IPS DF 4.7 (cell line): Measurements from ENCODE around the gene DNAH2.
"Not testable (repeated sequence)": the region's sequence is repeated elsewhere in the genome, so short reads cannot be mapped to it uniquely, and the experiment has no call there.

Experiments used
- DNase-seq: peaks from one replicate; pipeline ENCODE4 v3.0.0-alpha.2; 2013; ENCODE audit warnings: low spot score; ENCODE audit errors: extremely low read depth

Gene DNAH2

GRCh38 chr17:7775051-7775450 is 57.5 kb downstream of the DNAH2 start:
- DNase-seq: no peak

DNA sequence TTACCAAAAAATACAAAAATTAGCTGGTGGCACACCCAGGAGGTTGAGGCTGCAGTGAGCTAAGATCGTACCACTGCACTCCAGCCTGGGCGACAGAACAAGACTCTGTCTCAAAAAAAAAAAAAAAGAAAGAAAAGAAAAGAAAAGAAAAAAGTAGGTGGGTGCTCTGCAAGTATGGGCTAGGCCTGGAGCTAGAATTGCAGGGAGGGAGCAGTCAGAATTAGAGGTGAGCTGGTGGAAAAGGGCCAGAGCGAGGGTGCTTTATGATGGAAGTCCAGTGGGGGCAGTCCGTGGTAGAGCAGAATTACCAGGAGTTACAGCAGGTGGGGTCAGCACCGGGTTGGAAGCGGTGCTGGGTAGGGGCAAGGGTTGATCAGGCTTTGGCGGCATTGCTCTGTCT is 59.5 kb downstream of the DNAH2 start:
- no peak for DNase-seq

DNA sequence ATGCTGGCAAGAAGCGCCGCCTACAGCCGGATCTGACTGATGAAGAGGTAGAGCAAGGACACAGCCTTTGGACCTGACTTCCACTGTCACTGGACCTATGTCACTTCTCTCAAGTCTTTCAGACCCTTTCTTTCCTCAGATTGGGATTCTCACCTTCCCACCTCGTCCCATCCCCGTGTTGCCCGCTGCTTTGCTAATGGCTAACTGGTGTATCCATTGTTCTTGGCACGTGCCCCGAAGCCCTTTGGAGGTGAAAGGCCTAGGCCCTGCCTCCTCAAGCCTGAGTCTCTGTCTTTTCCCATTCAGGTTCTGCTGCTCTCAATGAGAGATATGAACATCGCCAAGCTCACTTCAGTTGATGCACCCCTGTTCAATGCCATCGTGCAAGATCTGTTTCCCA is 63.2 kb downstream of the DNAH2 start:
- no peak for DNase-seq

DNA sequence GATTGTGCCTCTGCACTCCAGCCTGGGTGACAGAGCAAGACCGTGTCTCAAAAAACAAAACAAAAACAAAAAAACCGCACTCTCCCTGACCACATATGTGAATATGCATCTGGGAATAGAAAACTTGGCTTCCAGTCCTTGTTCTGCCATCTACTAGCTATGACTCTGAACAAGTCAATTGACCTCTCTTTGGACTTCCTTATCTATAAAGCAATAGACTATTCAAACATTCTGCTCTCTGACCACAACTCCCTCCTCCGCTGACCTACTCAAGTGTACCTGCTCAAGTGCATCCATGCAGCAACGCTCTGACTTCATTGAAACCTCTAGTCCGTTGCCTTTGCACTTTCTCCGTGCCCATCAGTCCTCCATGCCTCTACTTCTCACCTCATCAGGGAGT is 63.9 kb downstream of the DNAH2 start:
- DNase-seq: no peak

DNA sequence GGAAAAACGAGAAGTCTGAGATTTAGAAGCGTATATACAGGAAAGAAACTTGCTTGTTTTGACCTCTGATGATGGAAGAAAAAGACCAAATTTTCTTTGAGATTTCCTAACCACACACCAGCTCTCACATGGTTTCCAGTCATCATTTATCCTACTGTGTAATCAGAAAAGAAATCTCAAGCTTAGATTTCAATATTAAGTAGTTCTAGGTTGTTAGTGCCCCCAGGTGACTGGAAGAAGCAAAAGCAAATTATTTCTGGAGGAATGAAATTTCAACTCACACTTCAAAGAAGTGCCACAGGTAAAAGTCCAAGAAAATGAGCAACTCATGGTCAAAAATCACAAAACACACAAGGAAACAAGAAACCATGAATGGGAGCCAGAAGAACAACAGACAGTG is 64.7 kb downstream of the DNAH2 start:
- no peak for DNase-seq

DNA sequence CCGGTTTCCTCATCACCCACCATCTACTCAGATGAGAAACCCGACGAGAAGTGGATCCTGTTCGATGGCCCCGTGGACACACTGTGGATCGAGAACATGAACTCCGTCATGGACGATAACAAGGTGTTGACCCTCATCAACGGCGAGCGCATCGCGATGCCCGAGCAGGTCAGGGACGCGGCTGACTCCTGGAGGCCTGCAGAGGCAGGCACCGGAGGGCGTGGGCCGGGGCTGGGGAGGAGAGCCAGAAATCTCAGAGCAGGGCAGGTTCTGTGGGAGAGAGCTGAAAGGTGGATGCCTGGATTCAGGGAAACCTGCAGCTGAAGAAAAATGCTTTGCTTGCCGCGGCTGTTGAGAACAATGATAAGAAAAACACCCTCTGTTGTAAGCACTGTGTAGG is 69.3 kb downstream of the DNAH2 start:
- DNase-seq: no peak

DNA sequence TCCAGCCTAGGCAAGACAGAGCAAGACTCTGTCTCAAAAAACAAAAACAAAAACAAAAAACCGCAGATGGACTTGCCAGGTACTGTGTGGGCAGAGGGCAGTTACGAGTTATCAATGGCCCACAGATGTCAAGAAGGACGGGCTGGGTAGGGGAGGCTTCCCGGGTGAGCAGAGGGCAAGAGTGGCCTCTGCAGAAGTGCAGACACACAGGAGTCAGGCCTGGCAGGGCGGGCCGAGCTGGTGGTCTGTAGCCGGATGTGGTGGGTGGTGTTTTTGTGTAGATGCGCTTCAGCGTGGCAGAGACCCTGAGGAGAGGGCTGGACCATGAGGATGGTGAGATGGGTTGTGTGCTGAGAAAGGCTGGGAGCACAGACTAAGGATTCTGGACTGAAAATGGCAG is 71.6 kb downstream of the DNAH2 start:
- no peak for DNase-seq

- no peak for DNase-seq
These were observed 72.6 kb downstream of the DNAH2 start for GRCh38 chr17:7790150-7790549.

DNA sequence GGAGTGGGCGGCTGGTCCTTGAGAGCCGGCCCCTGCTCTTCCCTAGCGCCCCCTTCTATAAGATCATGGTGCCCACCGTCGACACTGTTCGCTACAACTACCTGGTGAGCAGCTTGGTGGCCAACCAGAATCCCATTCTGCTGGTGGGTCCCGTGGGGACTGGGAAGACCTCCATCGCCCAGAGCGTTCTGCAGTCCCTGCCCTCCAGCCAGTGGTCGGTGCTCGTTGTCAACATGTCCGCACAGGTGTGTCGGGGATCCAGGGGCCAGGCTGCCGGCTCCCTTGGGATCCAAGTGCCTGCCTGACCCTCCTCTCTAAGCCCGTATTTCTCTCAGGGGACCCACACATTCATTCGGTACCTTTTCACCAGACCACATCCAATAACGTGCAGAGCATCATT is 75.1 kb downstream of the DNAH2 start:
- DNase-seq: no peak

GRCh38 chr17:7794075-7794663 is 76.6 kb downstream of the DNAH2 start:
- no peak for DNase-seq

DNA sequence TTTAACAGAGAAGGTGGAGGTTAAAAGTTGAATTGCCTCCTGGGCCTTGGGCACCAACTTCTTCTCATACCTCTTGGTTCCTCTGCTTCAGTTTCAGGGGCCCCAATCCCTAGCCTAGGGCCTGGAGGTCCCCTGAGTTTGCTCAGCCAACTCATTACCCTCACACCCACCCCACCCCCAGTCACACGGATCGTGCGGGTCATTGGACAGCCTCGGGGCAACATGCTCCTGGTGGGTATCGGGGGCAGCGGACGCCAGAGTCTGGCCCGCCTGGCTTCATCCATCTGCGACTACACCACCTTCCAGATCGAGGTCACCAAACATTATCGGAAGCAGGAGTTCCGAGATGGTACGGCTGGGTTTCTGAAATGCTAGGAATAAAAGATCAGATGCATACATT is 80.4 kb downstream of the DNAH2 start:
- DNase-seq: no peak

GRCh38 chr17:7798839-7799238 is 81.3 kb downstream of the DNAH2 start:
- DNase-seq: no peak

- no peak for DNase-seq
These were observed 86.4 kb downstream of the DNAH2 start for GRCh38 chr17:7803981-7804380.

GRCh38 chr17:7806587-7806986 is 89.0 kb downstream of the DNAH2 start:
- DNase-seq: no peak

- no peak for DNase-seq
These were observed 89.7 kb downstream of the DNAH2 start for GRCh38 chr17:7807206-7807605.

DNA sequence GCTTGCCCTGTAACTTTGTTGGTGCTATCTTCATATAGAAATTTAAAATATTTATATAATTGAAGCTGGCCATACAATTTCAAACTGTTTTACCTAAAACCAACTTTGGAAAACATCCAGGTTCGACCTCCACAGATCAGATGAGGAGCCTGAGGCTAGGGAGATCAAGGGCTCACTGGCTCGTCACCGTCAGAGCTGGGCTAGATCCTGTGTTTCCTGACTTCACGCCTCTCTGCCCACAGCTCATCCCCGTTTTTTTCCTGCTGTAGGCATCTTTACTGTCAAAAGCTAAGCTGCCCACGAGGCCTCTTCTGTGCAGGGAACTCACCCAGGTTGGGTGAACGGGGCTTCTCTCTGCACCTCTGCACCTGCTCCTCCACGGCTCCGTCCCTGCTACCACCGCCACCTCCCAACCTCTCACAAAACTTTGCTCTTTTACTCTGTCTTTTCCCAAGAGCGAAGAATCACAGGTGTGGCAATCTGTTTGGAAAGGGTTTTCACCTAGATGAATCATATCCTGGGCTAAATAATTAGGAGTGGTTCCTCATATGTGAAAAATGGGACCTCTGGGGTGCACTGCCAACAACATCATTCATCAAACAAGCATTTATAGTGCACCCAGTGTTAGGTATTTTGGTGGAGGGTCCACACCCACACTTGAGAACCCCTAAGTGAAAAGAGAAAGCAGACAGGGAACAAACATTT is 91.7 kb downstream of the DNAH2 start:
- DNase-seq: no peak

DNA sequence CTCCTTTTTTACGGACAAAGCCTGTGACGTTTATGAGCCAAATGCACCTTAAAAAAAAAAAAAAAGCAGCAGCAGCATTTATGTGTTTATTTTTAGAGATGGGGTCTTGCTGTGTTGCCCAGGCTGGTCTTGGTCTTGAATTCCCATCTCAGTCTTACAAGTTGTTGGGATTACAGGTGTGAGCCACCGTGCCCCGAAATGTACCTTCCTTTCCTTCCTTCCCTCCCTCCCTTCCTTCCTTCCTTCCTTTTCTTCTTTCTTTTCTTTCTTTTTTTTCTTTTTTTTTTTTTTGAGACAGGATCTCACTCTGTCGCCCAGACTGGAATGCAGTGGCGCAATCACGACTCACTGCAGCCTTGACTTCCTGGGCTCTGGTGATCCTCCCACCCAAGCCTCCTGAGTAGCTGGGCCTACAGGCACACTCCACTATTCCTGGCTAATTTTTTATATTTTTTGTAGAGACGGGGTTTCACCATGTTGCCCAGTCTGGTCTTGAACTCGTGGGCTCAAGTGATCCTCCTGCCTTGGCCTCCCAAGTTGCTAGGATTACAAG is 92.3 kb downstream of the DNAH2 start:
- not testable (repeated sequence) for DNase-seq

DNA sequence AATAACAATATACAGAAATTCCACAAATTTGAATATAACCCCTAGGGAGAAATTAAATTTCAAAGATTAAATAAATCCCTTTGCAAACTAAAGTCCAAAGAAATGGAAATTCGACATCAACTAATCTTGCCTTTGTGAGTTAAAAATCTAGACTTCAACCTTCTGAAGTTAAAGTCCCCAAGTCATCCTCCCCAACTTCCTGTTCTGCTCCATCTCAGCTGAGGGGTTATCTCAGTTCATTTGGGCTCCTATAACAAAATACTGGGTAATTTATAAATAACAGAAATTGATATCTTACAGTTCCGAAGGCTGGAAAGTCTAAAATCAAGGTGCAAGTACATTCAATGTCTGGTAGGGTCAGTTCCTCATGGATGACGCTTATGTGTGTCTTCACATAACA is 93.7 kb downstream of the DNAH2 start:
- DNase-seq: no peak

DNA sequence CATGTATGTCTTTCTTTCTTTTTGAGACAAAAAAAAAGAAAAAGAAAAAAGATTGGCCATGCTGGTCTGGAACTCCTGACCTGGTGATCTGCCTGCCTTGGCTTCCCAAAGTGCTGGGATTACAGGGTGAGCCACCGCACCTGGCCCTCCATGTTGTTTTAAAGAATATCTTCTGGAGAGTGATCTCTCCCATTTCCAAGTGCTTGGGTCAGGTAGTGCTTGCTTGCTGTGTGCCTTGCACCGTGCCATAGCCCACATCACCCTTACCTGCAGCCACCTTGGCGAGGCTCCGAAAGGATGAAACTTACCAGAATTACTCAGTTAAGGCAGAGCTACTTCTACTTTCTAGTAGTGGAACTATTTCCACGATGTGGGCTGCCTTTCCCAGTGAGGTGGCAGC is 97.4 kb downstream of the DNAH2 start:
- no peak for DNase-seq

DNA sequence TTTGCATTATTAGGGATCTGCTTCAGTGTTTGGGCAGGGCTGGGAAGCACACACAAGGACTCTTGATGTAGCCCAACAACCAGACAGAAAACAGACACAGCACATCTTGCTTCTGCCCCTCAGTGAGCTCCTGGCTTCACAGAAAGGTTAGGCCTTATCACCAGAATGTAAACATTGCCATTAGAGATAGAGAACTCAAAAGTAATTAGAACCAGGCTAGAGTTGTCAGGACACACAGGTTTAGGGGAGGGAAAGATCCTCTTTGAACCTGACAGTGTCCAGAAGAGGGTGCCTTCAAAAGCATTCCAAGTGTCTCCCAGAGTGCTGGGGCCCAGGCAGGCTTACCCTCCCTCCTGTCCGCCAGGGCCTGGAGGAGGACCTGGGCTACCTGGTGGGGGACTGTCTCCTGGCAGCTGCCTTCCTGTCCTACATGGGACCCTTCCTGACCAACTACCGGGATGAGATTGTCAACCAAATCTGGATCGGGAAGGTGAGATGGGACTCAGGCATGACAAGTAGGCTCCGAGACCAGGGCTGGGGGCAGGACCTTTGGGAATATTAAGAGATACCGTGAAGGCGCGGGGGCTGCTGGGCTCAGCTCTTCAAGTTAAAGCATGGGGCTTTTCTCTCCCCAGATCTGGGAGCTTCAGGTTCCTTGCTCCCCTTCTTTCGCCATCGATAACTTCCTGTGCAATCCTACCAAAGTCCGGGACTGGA is 99.5 kb downstream of the DNAH2 start:
- no peak for DNase-seq

- no peak for DNase-seq
These were observed 100.1 kb downstream of the DNAH2 start for GRCh38 chr17:7817643-7817964.

DNA sequence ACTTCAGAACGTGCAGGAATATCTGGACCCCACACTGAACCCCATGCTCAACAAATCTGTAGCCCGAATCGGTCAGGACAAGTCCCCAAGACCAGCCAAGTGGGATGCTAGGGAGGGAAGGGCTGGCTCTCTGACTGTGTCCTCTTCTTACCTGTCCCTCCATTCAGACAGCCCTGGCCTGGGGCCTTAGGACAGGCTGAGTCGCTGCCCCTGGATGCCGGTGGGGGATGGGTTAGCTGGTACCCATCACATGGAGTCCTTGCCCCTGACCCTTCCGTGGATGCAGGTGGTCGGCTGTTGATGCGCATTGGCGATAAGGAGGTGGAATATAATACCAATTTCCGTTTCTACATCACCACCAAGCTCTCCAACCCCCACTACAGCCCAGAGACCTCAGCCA is 100.5 kb downstream of the DNAH2 start:
- DNase-seq: no peak
